SK-N-SH (cell line): Measurements from ENCODE around the gene ABR. TPM values are rescaled to one million over a fixed set of nuclear protein-coding genes. Genes with fewer than 3 reads are reported as not detected.

ENCODE experiments used
- CTCF ChIA-PET: fragments of 300-600, 350-600 bp; formaldehyde crosslinking; extraction: SDS; loops from one replicate; lab custom pipeline; 2021; lab: Yijun Ruan, JAX
- POLR2A ChIA-PET: fragments of 350-600 bp; sonication (Branson Sonifier 250); formaldehyde crosslinking; extraction: SDS; loops from one replicate; lab custom pipeline; 2020; ENCODE audit warnings: antibody characterized with exemption, inconsistent platforms; lab: Yijun Ruan, JAX
- DNase-seq: peaks from one replicate; pipeline ENCODE4 v3.0.0; 2012
- H2AFZ ChIP-seq: fragments of 200-600 bp; sonication (generic); 2 replicates; pipeline ENCODE4 v1.8.1; 2016; ENCODE audit warnings: antibody characterized with exemption, mild to moderate bottlenecking, low read depth
- H3F3A ChIP-seq: fragments of 200-600 bp; sonication (generic); replicated peaks from 2 replicates; pipeline ENCODE3; 2016; ENCODE audit warnings: antibody characterized with exemption, mild to moderate bottlenecking; ENCODE audit not compliant: insufficient read depth
- H3K27ac ChIP-seq, 2 experiments: fragments of 200-500 bp in 1 of 2; fragments of 200-600 bp in 1 of 2; sonication (Bioruptor generic) in 1 of 2; sonication (generic), shearing (Covaris generic) in 1 of 2; 2 replicates each; pipeline versions ENCODE4 v1.5.1 to v1.6.1; 2014 to 2016; ENCODE audit warnings: low read depth in 2 of 2, inconsistent platforms in 1 of 2, low read length in 1 of 2, mild to moderate bottlenecking in 1 of 2, mixed read lengths in 1 of 2
- H3K27me3 ChIP-seq: fragments of 200-600 bp; sonication (generic), shearing (Covaris generic); 2 replicates; pipeline ENCODE4 v1.6.1; 2016; ENCODE audit warnings: mixed run types; ENCODE audit not compliant: insufficient read depth
- H3K36me3 ChIP-seq, 2 experiments: fragments of 200-500 bp in 1 of 2; fragments of 200-600 bp in 1 of 2; sonication (Bioruptor generic) in 1 of 2; sonication (generic) in 1 of 2; replicated peaks in 1 of 2; 2 replicates each; pipeline versions ENCODE3 to v1.5.1; 2014 to 2016; ENCODE audit warnings: low read length in 1 of 2, mild to moderate bottlenecking in 1 of 2; ENCODE audit not compliant: insufficient read depth in 2 of 2, control insufficient read depth in 1 of 2
- H3K4me1 ChIP-seq, 2 experiments: fragments of 200-500 bp in 1 of 2; fragments of 200-600 bp in 1 of 2; sonication (Bioruptor generic) in 1 of 2; sonication (generic), shearing (Covaris generic) in 1 of 2; 2 replicates each; pipeline versions ENCODE4 v1.5.1 to v1.6.1; 2014 to 2016; ENCODE audit warnings: low read depth in 1 of 2, low read length in 1 of 2, mixed run types in 1 of 2; ENCODE audit not compliant: insufficient read depth in 2 of 2, control insufficient read depth in 1 of 2
- H3K4me2 ChIP-seq: fragments of 200-600 bp; sonication (generic), shearing (Covaris generic); 2 replicates; pipeline ENCODE4 v1.6.1; 2017; ENCODE audit warnings: mixed run types
- H3K4me3 ChIP-seq, 2 experiments: fragments of 200-500 bp in 1 of 2; fragments of 200-600 bp in 1 of 2; sonication (Bioruptor generic) in 1 of 2; sonication (generic), shearing (Covaris generic) in 1 of 2; 2 replicates each; pipeline versions ENCODE4 v1.5.1 to v1.8.1; 2014 to 2016; ENCODE audit warnings: low read depth in 2 of 2, inconsistent platforms in 1 of 2, low read length in 1 of 2, mild to moderate bottlenecking in 1 of 2, mixed read lengths in 1 of 2, moderate library complexity in 1 of 2
- H3K79me2 ChIP-seq: fragments of 200-600 bp; sonication (generic); 2 replicates; pipeline ENCODE4 v1.8.1; 2017; ENCODE audit warnings: mild to moderate bottlenecking; ENCODE audit not compliant: insufficient read depth
- H3K9ac ChIP-seq: fragments of 200-600 bp; sonication (generic); 2 replicates; pipeline ENCODE4 v1.6.1; 2017; ENCODE audit warnings: mixed run types
- H3K9me2 ChIP-seq: fragments of 200-600 bp; sonication (generic); 2 replicates; pipeline ENCODE4 v1.6.1; 2017; ENCODE audit warnings: mixed run types
- H3K9me3 ChIP-seq: fragments of 200-600 bp; sonication (generic); 2 replicates; pipeline ENCODE4 v1.6.1; 2017; ENCODE audit warnings: mixed run types, mild to moderate bottlenecking, moderate library complexity
- H4K20me1 ChIP-seq: fragments of 200-600 bp; sonication (generic); 2 replicates; pipeline ENCODE4 v1.6.1; 2017; ENCODE audit warnings: mild to moderate bottlenecking, mixed run types; ENCODE audit not compliant: insufficient read depth
- CHD2 ChIP-seq: fragments of 150-350 bp; IDR thresholded peaks from 2 replicates; pipeline ENCODE4 v1.6.1; 2018; ENCODE audit warnings: low read length; ENCODE audit not compliant: partially characterized antibody
- CTCF ChIP-seq: fragments of 200-600 bp; sonication (generic); IDR thresholded peaks from 2 replicates; pipeline ENCODE4 v1.6.1; 2017; ENCODE audit warnings: antibody characterized with exemption, mild to moderate bottlenecking, moderate library complexity
- ELF1 ChIP-seq: IDR thresholded peaks from 2 replicates; pipeline ENCODE4 v1.4.0; 2012
- EP300 ChIP-seq, 2 experiments: IDR thresholded peaks; 2 replicates each; pipeline versions ENCODE4 v1.4.0 to v1.6.1; 2012; ENCODE audit warnings: borderline replicate concordance in 1 of 2, low read depth in 1 of 2, low read length in 1 of 2
- FOXM1 ChIP-seq: IDR thresholded peaks from 2 replicates; pipeline ENCODE4 v1.4.0; 2012; ENCODE audit warnings: low read depth, mild to moderate bottlenecking
- JUND ChIP-seq: IDR thresholded peaks from 2 replicates; pipeline ENCODE4 v1.4.0; 2012
- MXI1 ChIP-seq: IDR thresholded peaks from 2 replicates; pipeline ENCODE4 v1.6.1; 2012; ENCODE audit warnings: mild to moderate bottlenecking, low read depth, low read length, improper control_type of control experiment
- POLR2AphosphoS5 ChIP-seq: IDR thresholded peaks from 2 replicates; pipeline ENCODE4 v1.6.1; 2012; ENCODE audit warnings: low read depth, low read length
- RAD21 ChIP-seq: IDR thresholded peaks from 2 replicates; pipeline ENCODE4 v1.6.1; 2012; ENCODE audit warnings: mild to moderate bottlenecking, low read length
- RCOR1 ChIP-seq: fragments of 150-350 bp; IDR thresholded peaks from 2 replicates; pipeline ENCODE4 v1.6.1; 2017; ENCODE audit warnings: antibody characterized with exemption, low read length
- REST ChIP-seq: IDR thresholded peaks from 2 replicates; pipeline ENCODE4 v1.6.1; 2012; ENCODE audit warnings: mild to moderate bottlenecking, low read depth, low read length, moderate library complexity
- RFX5 ChIP-seq: IDR thresholded peaks from 2 replicates; pipeline ENCODE4 v1.6.1; 2012; ENCODE audit warnings: mild to moderate bottlenecking, improper control_type of control experiment, low read length
- RXRA ChIP-seq: IDR thresholded peaks from 2 replicates; pipeline ENCODE4 v1.4.0; 2012; ENCODE audit warnings: low read depth, mild to moderate bottlenecking, borderline replicate concordance
- TEAD4 ChIP-seq: IDR thresholded peaks from 2 replicates; pipeline ENCODE4 v1.4.0; 2012; ENCODE audit warnings: mild to moderate bottlenecking, borderline replicate concordance; ENCODE audit not compliant: insufficient read depth
- WGBS: methylation state at CpG from one replicate; pipeline ENCODE4 v1.1.6; 2017; ENCODE audit warnings: low lambda C conversion rate; 5-methylcytosine and 5-hydroxymethylcytosine counted together
- polyA plus RNA-seq, 3 experiments: library from polyadenylated mRNA; depleted of rRNA; stranded (reverse); fragments of >200 nt; gene quantifications; 2 replicates each; pipeline ENCODE4 v1.2.3, GENCODE V29; 2012
- TF ChIP-seq, protein P1 (sequence below): IDR thresholded peaks from 2 replicates; pipeline ENCODE4 v1.4.0; 2012; ENCODE audit warnings: low read depth
- TF ChIP-seq, protein P2 (sequence below): IDR thresholded peaks from 2 replicates; pipeline ENCODE4 v1.4.0; 2012; ENCODE audit warnings: low read depth, borderline replicate concordance
- TF ChIP-seq, protein P3 (sequence below): fragments of 150-350 bp; IDR thresholded peaks from 2 replicates; pipeline ENCODE4 v1.6.1; 2016; ENCODE audit warnings: mild to moderate bottlenecking, low read depth, low read length

The ABR gene
- polyA plus RNA-seq, 1 of the 3 experiments (the other 2 are of a cell fraction): 117 TPM

GRCh38 chr17:1116602-1117001 lies 63.2 kb downstream of the ABR start:
- Histone ChIP-seq H3K4me1 (peaks cover 14 to 19% of the 10 kb centered on the region in 2 experiments; a peak in 3 of 4 replicates), H3K4me2 (no peak overlapping the region), H3K36me3 (no peaks in the 10 kb centered on the region), H2AFZ (no peak overlapping the region), H3K27ac (no peak overlapping the region), H3F3A (peaks cover 21% of the 10 kb centered on the region), H3K9me2 (no peaks in the 10 kb centered on the region), H3K4me3 (no peak overlapping the region), H3K9ac (no peak overlapping the region), H3K27me3 (no peaks in the 10 kb centered on the region), H3K79me2 (no peaks in the 10 kb centered on the region), H3K9me3 (no peaks in the 10 kb centered on the region), H4K20me1 (no peaks in the 10 kb centered on the region)
- TF ChIP-seq CHD2 (no peak), FOXM1 (no peak)
- POLR2A ChIA-PET: no interaction called here
- no peak for DNase-seq
- CTCF ChIA-PET: interaction anchor here (1.3 to 3.0 kb wide), 2 partner anchors 60 to 71 kb away, joined by 3 to 16 read pairs; no protein-coding TSS in a partner anchor
- 70% methylated on average over 8 of the region's 12 CpGs for WGBS

DNA sequence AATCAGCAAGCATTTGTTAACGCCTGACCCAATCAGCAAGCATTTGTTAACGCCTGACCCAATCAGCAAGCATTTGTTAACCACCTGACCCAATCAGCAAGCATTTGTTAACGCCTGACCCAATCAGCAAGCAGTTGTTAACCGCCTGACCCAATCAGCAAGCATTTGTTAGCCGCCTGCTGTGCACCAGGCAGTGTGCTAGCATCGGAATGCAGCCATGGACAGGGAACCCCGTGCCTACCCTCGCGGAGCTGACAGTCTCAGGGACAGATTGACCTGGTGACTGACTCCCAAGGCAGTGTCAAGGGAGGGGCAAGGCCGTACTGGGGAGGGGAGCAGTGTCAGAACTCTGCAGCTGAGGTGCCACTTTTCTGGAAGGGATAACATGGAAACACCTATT lies 66.9 kb downstream of the ABR start:
- no peak for DNase-seq
- H3K9me2 ChIP-seq: no peaks in the 10 kb centered on the region
- no peak overlapping the region for H3K4me3 ChIP-seq
- H3K79me2 ChIP-seq: peaks cover 18% of the 10 kb centered on the region
- CTCF ChIA-PET: interaction anchor here (3.0 to 5.5 kb wide), 2 partner anchors 10 to 74 kb away, joined by 18 to 49 read pairs; no protein-coding TSS in a partner anchor
- H3K27ac ChIP-seq: no peak overlapping the region
- H3K9ac ChIP-seq: no peak overlapping the region
- 84% methylated on average over 6 of the region's 10 CpGs for WGBS
- TF ChIP-seq CTCF (no peak), JUND (no peak), TEAD4 (no peak), MXI1 (no peak), RCOR1 (no peak), FOXM1 (no peak), RXRA (no peak), REST (no peak), RFX5 (no peak), EP300 (IDR thresholded peaks at IDR 0.05; ENCODE audit: borderline replicate concordance in 1 of 2, low read depth in 1 of 2, low read length in 1 of 2) (no peak), ELF1 (no peak), RAD21 (no peak), POLR2AphosphoS5 (no peak), CHD2 (no peak)
- TF ChIP-seq, protein P1, sequence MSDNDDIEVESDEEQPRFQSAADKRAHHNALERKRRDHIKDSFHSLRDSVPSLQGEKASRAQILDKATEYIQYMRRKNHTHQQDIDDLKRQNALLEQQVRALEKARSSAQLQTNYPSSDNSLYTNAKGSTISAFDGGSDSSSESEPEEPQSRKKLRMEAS: no peak
- TF ChIP-seq, protein P2, sequence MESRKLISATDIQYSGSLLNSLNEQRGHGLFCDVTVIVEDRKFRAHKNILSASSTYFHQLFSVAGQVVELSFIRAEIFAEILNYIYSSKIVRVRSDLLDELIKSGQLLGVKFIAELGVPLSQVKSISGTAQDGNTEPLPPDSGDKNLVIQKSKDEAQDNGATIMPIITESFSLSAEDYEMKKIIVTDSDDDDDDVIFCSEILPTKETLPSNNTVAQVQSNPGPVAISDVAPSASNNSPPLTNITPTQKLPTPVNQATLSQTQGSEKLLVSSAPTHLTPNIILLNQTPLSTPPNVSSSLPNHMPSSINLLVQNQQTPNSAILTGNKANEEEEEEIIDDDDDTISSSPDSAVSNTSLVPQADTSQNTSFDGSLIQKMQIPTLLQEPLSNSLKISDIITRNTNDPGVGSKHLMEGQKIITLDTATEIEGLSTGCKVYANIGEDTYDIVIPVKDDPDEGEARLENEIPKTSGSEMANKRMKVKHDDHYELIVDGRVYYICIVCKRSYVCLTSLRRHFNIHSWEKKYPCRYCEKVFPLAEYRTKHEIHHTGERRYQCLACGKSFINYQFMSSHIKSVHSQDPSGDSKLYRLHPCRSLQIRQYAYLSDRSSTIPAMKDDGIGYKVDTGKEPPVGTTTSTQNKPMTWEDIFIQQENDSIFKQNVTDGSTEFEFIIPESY: no peak
- TF ChIP-seq, protein P3, sequence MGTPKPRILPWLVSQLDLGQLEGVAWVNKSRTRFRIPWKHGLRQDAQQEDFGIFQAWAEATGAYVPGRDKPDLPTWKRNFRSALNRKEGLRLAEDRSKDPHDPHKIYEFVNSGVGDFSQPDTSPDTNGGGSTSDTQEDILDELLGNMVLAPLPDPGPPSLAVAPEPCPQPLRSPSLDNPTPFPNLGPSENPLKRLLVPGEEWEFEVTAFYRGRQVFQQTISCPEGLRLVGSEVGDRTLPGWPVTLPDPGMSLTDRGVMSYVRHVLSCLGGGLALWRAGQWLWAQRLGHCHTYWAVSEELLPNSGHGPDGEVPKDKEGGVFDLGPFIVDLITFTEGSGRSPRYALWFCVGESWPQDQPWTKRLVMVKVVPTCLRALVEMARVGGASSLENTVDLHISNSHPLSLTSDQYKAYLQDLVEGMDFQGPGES: no peak
- no peaks in the 10 kb centered on the region for H3K36me3 ChIP-seq
- H2AFZ ChIP-seq: no peak overlapping the region
- H3K27me3 ChIP-seq: no peaks in the 10 kb centered on the region
- no peaks in the 10 kb centered on the region for H3K9me3 ChIP-seq
- H3K4me1 ChIP-seq: peaks cover 38 to 41% of the 10 kb centered on the region in 2 experiments; a peak in 3 of 4 replicates
- no peaks in the 10 kb centered on the region for H4K20me1 ChIP-seq
- peaks cover 36% of the 10 kb centered on the region for H3F3A ChIP-seq
- no peak overlapping the region for H3K4me2 ChIP-seq
- POLR2A ChIA-PET: no interaction called here
